GM08714 (cell line): ENCODE measurements around the gene DLGAP5.

Experiments used
- H3K4me3 ChIP-seq: fragments of 200-500 bp; sonication (Bioruptor generic); 2 replicates; pipeline ENCODE4 v1.5.1; 2014; ENCODE audit warnings: mild to moderate bottlenecking, low read length, inconsistent platforms
- ZNF274 ChIP-seq: IDR thresholded peaks from 2 replicates; pipeline ENCODE4 v1.6.1; 2012; ENCODE audit warnings: mild to moderate bottlenecking, low read depth, low read length

Gene DLGAP5, protein sequence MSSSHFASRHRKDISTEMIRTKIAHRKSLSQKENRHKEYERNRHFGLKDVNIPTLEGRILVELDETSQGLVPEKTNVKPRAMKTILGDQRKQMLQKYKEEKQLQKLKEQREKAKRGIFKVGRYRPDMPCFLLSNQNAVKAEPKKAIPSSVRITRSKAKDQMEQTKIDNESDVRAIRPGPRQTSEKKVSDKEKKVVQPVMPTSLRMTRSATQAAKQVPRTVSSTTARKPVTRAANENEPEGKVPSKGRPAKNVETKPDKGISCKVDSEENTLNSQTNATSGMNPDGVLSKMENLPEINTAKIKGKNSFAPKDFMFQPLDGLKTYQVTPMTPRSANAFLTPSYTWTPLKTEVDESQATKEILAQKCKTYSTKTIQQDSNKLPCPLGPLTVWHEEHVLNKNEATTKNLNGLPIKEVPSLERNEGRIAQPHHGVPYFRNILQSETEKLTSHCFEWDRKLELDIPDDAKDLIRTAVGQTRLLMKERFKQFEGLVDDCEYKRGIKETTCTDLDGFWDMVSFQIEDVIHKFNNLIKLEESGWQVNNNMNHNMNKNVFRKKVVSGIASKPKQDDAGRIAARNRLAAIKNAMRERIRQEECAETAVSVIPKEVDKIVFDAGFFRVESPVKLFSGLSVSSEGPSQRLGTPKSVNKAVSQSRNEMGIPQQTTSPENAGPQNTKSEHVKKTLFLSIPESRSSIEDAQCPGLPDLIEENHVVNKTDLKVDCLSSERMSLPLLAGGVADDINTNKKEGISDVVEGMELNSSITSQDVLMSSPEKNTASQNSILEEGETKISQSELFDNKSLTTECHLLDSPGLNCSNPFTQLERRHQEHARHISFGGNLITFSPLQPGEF

DNA sequence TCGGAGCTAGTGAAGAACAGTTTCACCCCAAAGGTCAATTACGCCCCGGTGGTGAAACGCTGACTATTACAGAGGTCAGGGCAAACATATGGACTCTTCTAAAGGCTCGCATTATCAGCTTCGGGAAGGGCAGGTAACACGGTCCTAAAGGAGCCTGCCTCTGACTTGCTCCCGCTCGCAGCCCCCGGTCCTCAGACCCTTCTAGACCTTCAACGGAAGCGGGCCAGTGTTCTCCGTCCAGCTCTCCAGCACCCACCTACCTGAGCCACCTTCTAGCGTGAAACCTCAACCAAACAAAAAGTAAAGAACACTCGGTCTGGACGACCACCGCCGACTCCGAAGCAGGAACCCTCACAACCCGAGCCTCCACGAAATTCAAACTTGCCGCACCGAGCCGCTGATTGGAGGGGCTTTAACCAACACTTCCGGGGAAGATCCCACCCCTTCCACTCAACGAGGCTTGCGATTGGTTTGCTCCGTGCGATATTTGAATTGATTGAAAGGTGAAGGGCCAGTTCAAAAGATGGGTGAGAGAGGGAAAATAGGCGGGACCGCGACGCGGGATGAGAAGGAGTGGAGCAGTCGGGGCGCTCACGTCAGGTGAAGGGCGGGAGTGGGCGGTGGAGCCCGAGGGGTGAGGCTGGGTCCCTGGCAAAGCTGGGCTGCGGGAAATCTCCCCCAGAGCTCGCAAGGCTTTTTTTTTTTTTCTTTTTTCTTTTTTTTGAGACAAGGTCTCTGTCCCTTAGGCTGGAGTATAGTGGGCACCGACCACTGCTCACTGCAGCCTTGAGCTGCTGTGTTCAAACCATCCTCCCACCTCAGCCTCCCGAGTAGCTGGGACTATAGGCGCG lies at the start of gene DLGAP5:
TSS of gene DLGAP5 (minus strand) at position 383 of the 851 bp plus-strand sequence. CDS start 2,406 bp downstream, outside the sequence.
- no peak for TF ChIP-seq ZNF274
- H3K4me3 ChIP-seq, result peak within 1 kb of the TSS; percentile 89

DNA sequence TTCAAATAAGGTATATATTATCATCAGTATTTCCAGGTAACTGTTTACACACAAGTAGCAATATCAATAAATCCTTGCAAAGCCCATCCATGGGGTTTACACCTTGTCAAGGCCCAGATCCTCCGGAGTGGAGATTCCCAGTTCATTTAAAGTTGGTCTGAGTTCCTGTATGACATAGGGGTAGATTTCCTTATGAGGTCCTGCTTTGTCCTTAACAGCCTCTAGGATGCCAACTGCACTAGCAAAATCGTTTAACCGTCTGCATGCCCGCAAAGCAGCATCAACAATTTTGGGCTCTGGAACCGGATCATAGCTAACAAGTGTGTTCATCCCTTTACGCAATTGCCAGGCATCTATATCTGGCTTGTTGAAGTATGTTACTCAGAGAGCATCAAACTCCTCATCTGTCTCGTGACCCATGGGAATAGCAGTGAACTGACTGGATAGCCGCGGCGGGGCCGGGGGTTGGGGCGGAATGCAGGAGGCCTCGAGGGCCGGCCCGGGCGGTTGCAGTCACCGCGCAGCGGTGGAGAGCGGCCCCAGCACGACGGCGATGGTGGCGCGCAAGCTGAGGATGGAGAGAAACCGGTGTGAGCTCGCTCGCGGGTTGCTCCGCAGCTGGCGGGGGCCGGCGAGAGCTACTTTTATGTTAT lies 49.3 kb upstream of the DLGAP5 start:
- no peak for TF ChIP-seq ZNF274
- H3K4me3 ChIP-seq, result no peak overlapping the region

DNA sequence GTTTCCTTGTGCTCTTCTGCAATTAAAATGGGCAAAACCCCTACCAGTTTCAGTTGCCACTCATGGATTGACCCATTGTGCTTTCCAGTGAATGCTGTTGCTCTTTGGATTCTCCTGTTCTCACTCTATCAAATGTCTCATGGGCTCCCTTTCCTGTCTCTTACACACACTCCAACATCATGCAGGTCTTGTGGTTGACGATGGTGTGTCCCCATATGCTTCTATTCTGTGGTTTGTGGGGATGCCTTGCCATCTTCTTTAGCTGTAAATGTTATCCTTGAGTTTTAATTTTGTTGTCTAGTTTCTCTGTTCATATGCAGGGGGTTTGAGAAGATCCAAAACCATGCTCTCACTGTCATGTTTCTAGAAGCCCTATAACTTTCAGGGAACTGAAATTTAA lies 47.9 kb upstream of the DLGAP5 start:
- no peak overlapping the region for H3K4me3 ChIP-seq

DNA sequence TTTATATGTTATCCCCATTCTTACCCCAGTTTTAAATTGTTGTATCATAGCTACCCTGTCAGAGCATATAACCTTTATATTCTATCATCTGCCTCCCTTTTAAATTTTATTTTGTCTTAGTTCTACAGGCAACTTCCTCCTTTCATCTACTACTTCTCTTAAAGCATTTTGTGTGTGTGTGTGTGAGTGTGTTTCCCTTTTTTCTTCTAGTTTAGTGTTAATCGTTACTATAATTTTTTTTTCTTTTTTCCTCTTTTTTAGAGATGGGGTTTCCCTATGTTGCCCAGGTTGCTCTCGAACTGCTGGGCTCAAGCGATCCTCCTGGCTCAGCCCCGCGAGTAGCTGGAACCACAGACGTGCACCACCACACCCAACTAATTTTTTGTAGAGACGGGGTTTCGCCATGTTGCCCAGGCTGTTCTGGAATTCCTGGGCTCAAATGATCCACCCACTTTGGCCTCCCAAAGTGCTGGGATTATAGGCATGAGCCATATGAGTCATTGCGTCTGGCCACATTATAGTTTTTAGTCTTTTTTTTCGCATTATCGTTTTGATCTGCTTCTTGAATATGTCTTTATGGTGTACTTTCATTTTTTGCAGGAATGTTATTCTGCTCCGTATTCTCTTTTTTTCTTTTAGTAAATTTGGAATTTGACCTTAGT lies 46.8 kb upstream of the DLGAP5 start:
- no peak overlapping the region for H3K4me3 ChIP-seq
- TF ChIP-seq ZNF274, result no peak

More for the DNA sequence above, 47.9 kb upstream of the DLGAP5 start:
- no peak for TF ChIP-seq ZNF274

DNA sequence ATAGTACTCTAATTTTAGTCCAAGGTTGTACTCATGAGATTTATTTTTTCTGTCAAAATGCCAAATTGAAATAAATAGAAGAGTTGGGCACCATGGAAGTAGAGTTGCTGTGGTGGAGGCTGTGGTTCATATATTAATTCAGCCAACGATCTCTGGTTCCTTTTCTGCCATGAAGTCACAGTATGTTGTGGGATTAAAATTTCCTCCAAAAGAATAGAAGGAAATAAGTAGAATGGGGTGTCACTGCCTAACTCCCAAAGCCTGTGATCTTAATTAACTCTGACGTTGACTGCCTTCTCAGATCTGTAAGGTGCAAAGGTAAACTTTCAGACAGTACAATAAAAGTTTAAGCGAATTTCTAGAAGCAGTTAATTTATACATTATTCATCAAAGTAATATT lies 42.2 kb upstream of the DLGAP5 start:
- no peak overlapping the region for H3K4me3 ChIP-seq
- TF ChIP-seq ZNF274, result no peak

DNA sequence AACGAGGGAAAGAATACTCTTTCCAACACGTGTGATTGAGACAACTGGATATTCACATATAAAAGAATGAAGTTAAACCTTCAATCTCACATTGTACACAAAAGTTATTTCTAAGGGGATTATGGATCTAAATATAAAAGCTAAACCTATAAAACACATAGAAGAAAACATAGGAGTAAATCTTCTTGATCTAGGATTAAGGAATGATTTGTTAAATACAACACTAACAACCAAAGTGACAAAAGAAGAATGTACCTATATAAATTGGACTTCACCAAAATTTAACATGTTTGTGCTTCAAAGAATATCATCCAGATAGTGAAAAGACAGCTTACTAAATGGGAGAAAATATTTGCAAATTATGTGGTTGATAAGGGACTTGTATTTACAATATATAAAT lies 36.9 kb upstream of the DLGAP5 start:
- TF ChIP-seq ZNF274, result no peak
- no peak overlapping the region for H3K4me3 ChIP-seq

DNA sequence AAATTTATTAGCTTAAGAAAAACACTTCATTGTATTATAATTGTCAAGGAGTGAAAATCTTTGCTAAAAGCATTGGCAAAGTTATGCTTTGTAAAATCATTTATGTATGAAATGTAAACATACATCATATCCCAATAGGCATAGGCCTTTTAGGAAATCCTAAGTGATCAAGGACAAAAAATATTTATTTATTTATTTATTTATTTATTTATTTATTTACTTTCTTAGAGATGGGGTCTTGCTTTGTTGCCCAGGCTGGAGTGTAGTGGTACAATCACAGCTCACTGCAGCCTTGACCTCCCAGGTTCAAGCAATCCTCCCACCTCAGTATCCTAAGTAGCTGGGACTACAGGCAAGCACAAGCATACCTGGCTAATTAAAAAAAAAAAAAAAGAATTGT lies 32.0 kb upstream of the DLGAP5 start:
- no peak overlapping the region for H3K4me3 ChIP-seq
- TF ChIP-seq ZNF274, result no peak

DNA sequence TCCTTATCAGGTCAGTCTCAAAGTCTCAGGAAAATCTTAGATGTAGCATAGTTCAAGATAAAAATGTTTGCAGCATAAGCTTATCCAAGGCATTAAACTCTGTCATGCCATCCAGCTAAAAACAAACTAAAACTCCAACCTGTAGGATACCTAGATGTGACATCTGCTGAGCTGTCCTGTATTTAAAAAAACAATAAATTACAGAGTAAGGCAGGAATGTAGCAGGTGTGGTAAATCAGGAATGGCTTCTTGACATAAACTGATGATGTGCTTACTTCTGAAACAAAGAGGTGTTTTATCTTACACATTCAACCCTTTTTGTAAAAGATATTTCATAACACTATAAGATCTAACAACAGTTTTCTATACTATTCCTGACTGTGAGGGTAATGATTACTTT lies 30.6 kb upstream of the DLGAP5 start:
- no peak for TF ChIP-seq ZNF274
- H3K4me3 ChIP-seq, result no peak overlapping the region

DNA sequence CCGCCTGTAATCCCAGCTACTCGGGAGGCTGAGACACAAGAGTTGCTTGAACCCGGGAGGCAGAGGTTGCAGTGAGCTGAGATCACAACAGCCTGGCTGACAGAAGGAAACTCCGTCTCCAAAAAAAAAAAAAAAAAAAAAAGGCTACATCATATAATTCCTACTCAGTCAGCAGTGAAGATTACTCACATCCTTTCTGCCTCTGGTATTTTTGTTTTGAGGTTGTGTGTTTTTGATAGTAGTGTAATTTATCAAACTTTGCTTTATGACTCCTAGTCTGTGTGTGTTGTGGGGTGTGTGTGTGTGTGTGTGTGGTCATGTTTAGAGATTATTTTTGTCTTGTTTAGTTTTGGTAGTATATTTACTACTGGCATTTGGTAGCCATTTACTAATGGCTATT lies 29.8 kb upstream of the DLGAP5 start:
- no peak overlapping the region for H3K4me3 ChIP-seq
- no peak for TF ChIP-seq ZNF274

DNA sequence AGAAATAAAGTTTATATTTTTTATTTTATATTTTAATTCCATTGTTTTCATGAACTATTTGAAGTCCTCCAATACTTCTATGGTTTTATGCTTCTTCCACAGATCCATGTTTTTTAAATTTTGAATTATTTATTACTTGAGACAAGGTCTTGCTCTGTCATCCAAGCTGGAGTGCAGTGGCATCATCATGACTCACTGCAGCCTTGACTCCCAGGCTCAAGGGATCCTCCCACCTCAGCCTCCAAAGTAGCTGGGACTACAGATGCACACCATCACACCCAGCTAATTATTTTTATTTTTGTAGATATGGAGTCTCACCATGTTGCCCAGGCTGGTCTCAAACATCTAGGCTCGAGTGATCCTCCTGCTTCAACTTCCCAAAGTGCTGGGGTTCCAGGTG lies 28.8 kb upstream of the DLGAP5 start:
- H3K4me3 ChIP-seq, result no peak overlapping the region
- no peak for TF ChIP-seq ZNF274

DNA sequence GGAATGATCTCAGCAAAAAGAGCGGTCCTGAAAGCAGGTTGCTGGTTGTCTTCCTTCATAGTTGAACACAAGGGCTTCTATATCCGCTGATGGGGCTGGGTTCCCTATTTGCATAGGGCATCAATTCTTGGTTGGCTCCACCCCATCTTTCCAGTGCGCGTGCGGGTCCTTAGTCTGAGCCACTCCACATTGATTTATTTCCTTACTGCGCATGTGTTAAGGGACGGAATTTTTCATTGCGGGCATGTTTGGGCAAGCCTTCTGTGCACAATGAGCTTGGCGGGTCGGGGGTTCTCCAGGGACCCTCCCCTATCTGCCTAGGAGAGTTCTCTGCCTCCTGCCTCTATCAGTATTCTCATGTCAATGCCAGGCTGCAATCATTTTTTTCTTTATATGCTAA lies 21.2 kb upstream of the DLGAP5 start:
- no peak overlapping the region for H3K4me3 ChIP-seq
- no peak for TF ChIP-seq ZNF274

DNA sequence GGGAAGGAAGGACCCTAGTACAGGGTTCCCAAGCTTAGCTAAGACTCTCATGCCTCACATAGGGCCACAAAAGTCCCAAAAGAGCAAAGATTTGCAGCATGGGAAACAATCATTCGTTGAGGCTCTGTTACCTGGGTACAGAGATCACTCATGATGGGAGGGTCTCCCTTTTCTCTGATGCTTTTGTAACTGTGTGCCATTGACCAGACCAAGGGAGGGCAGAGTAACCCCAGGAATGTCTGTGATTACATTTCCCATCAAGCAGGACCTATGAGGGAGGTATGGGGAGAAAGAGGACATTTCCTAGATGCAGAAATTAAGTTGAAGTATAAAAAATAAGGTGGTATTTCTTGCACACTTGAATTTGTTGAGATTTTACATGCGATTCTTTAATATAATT lies 16.4 kb upstream of the DLGAP5 start:
- no peak overlapping the region for H3K4me3 ChIP-seq
- no peak for TF ChIP-seq ZNF274

DNA sequence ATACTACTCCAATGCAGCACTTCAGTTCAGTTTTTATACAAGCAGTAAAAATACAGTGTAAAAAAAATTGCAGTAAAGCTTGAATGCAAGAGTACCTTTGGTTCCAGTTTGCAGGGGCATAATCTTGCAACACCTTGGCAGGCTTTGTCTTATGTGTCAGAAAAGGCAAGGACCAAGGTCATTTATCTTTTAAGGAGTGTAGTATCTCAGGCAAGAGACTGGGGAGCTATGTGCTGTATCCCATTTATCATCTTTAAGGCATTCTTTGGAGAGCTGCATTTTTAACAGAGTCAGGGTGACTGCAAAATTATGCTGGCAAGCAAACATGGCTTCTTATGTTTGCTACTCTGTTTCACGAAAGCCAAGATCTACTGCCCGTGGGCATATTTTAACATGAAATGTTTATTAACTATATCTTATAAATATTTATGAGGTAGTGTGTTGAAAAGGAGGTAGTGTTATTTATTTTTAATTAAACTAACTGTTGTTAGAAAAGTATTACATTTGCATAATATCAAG lies 14.8 kb upstream of the DLGAP5 start:
- no peak overlapping the region for H3K4me3 ChIP-seq
- TF ChIP-seq ZNF274, result no peak
